Peyer's patch (tissue), 4 donors: ENCODE data around the gene F8.

Source experiments
- CTCF ChIP-seq, 6 experiments: fragments of 450-650 bp in 4 of 6; fragments of 200-600 bp in 2 of 6; sonication (generic) in 1 of 6; IDR thresholded peaks; one replicate each; pipeline ENCODE4 v1.5.1; 2017 to 2019; ENCODE audit warnings: antibody characterized with exemption in 6 of 6, mild to moderate bottlenecking in 3 of 6, moderate library complexity in 1 of 6
- POLR2A ChIP-seq, 2 donors: fragments of 450-650 bp; IDR thresholded peaks; one replicate each; pipeline ENCODE4 v1.5.1; 2017; ENCODE audit warnings: antibody characterized with exemption in 2 of 2, mild to moderate bottlenecking in 2 of 2, moderate library complexity in 2 of 2

- TF ChIP-seq CTCF (IDR thresholded peaks at IDR 0.05) (no peak), POLR2A (IDR thresholded peaks at IDR 0.05) (no peak)
These were observed 42.7 kb upstream of the F8 start for GRCh38 chrX:155065035-155065734.
